ENCODE results near the gene SERTAD3. TPM values are rescaled to one million over a fixed set of nuclear protein-coding genes. Genes with fewer than 3 reads are reported as not detected.

The SERTAD3 gene
- total and polyA plus RNA-seq, 2 experiments from 2014 or later: 44.4 to 73.8 TPM

DNA sequence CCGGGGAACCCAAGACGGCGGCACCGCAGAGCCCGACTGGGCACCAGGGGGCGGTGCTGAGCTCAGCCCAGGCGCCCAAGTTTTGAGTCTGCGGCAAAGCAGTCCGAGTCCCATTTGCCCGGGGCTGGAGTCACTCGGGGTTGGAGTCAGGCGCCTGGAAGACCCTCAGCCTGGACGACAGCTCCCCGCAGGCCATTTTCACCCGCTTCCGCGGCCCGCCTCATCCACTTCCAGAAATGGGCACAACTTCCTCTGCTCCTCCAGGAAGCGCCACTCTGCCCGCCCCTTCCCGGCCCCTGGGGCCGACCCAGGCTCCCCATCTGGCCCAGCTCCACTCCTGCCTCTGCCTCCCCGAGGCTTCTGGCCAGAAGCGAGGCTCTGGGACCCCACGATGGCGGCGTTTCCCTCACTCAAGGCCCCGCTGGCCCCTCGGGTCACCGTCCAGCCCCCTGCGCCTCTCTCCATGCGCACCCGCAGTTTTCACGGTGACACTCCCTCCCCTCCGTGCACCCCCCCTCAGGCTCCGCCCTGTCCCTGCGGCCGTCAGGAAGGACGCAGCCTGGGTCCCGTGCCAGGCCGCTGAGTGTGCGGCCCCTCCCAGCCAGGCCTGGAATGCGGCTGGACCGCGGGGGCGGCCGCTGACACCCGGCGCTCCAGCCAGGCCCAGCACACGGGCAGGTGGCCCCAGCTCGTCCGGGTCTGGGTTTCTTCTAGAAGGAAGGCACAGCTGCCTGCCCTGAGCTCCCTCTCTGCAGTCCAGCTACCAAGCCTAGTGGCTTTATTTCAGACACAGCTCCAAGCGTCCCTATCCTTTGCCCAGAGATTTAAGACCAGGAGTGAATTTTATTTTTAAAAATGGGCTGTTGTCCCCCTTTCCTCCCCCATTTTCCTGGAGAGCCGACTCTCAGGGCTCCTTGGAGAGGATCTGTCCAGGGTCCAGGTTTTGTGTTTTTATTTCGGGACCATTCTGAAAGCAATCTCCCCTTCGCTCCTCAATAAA lies 23.1 kb downstream of the SERTAD3 start:
- Histone ChIP-seq H3K4me1 (ENCODE audit: low read depth) (peaks cover 25% of the 10 kb centered on the region), H3K27me3 (no peaks in the 10 kb centered on the region), H3K27ac (peak overlapping the region; percentile 96), H3K9me3 (ENCODE audit: low read depth) (no peaks in the 10 kb centered on the region), H3K36me3 (no peaks in the 10 kb centered on the region), H3K4me3 (peak overlapping the region; percentile 56)
- peak; percentile 97 for TF ChIP-seq CTCF (IDR thresholded peaks at IDR 0.05; ENCODE audit: low read depth, low read length)
- peak; percentile 93 to 95 for DNase-seq (ENCODE audit: low read depth in 1 of 2, low spot score in 1 of 2)

- no peak for TF ChIP-seq CTCF (IDR thresholded peaks at IDR 0.05; ENCODE audit: low read depth, low read length)
- peak overlapping the region; percentile 96 for H3K27ac ChIP-seq
Measured at GRCh38 chr19:40420451-40420765, 23.7 kb downstream of the SERTAD3 start.

DNA sequence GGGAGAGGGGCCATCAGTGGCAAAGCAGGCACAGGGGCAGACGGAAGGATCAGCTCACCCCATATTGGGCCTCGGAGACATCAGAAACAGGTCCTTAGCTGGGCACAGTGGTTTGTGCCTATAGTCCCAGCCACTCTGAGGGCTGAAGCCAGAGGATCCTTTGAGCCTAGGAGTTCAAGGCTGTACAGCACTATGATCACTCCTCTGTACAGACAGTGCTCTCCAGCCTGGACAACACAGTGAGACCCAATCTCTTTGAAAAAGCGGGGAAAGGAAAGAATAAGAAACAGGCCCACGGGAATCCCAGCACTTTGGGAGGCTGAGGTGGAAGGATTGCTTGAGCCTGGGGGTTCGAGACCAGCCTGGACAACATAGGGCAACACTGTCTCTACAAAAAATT lies 24.4 kb downstream of the SERTAD3 start:
- TF ChIP-seq CTCF (IDR thresholded peaks at IDR 0.05; ENCODE audit: low read depth, low read length): no peak
- Histone ChIP-seq H3K27me3 (no peaks in the 10 kb centered on the region), H3K27ac (no peak overlapping the region), H3K4me3 (no peak overlapping the region), H3K4me1 (ENCODE audit: low read depth) (peaks cover 25% of the 10 kb centered on the region), H3K9me3 (ENCODE audit: low read depth) (no peaks in the 10 kb centered on the region), H3K36me3 (no peaks in the 10 kb centered on the region)
- no peak for DNase-seq (ENCODE audit: low read depth in 1 of 2, low spot score in 1 of 2)

More at GRCh38 chr19:40420451-40420765, 23.7 kb downstream of the SERTAD3 start:
- Histone ChIP-seq H3K36me3 (no peaks in the 10 kb centered on the region), H3K4me1 (ENCODE audit: low read depth) (peaks cover 25% of the 10 kb centered on the region), H3K4me3 (peak overlapping the region; percentile 56), H3K9me3 (ENCODE audit: low read depth) (no peaks in the 10 kb centered on the region), H3K27me3 (no peaks in the 10 kb centered on the region)
- DNase-seq (ENCODE audit: low read depth in 1 of 2, low spot score in 1 of 2): no peak

DNA sequence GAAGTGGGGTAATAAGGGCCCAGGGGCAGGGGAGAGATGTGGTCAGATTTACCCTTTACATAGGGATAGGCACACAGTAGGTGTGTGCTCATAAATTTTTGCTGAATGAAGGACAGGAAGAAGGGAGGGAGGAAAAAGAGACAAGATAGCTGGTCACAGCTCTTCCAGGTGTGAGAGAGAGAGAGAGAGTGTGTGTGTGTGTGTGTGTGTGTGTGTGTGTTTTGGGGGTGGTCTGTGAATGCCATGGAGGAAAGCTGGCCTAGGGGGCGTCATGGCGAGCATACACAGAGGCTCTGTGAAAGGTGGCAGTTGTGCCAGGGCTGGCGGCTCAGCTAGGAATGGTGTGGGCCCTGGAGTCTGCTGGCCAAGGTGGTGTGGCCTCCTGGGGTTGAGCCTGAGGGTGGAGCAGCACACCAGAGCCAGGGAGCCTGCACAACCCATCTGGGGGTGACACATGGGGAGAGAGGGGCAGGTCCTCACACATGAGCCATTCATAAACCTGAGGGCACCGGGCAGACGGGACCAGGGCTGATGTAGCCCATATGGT lies 25.0 kb downstream of the SERTAD3 start:
- Histone ChIP-seq H3K36me3 (no peaks in the 10 kb centered on the region), H3K27me3 (no peaks in the 10 kb centered on the region), H3K9me3 (ENCODE audit: low read depth) (no peaks in the 10 kb centered on the region), H3K27ac (no peak overlapping the region), H3K4me1 (ENCODE audit: low read depth) (peaks cover 21% of the 10 kb centered on the region), H3K4me3 (no peak overlapping the region)
- no peak for TF ChIP-seq CTCF (IDR thresholded peaks at IDR 0.05; ENCODE audit: low read depth, low read length)
- no peak for DNase-seq (ENCODE audit: low read depth in 1 of 2, low spot score in 1 of 2)

- TF ChIP-seq CTCF (IDR thresholded peaks at IDR 0.05; ENCODE audit: low read depth, low read length): no peak
- Histone ChIP-seq H3K27ac (peak overlapping the region; percentile 67), H3K36me3 (no peaks in the 10 kb centered on the region), H3K4me1 (ENCODE audit: low read depth) (peaks cover 23% of the 10 kb centered on the region), H3K4me3 (no peak overlapping the region), H3K9me3 (ENCODE audit: low read depth) (no peaks in the 10 kb centered on the region), H3K27me3 (no peaks in the 10 kb centered on the region)
- DNase-seq (ENCODE audit: low read depth in 1 of 2, low spot score in 1 of 2): no peak
Measured at GRCh38 chr19:40418040-40418439, 26.1 kb downstream of the SERTAD3 start.

All from cardiac muscle cell (in vitro differentiated cells and primary cell).